Peyer's patch (tissue), 4 donors: Measurements from ENCODE around the gene DGKH. TPM values are rescaled to one million over a fixed set of nuclear protein-coding genes. Genes with fewer than 3 reads are reported as not detected.

ENCODE experiments used
- DNase-seq, 3 donors: peaks; one replicate each; pipeline ENCODE4 v3.0.0-alpha.2; 2017 to 2019
- H3K27ac ChIP-seq, 4 donors: fragments of 200-600 bp; sonication (generic); one replicate each; pipeline ENCODE4 v1.5.1; 2016 to 2019
- H3K27me3 ChIP-seq, 2 donors: fragments of 200-600 bp; sonication (generic); one replicate each; pipeline ENCODE4 v1.5.1; 2019
- H3K36me3 ChIP-seq, 3 donors: fragments of 200-600 bp; sonication (generic); one replicate each; pipeline ENCODE4 v1.5.1; 2016 to 2019
- H3K4me1 ChIP-seq, 4 donors: fragments of 200-600 bp; sonication (generic); one replicate each; pipeline ENCODE4 v1.5.1; 2016 to 2019
- H3K4me3 ChIP-seq, 4 donors: fragments of 200-600 bp; sonication (generic); 1 replicate in 3 of 4; 2 replicates in 1 of 4; pipeline ENCODE4 v1.5.1; 2016 to 2019; ENCODE audit warnings: mild to moderate bottlenecking in 1 of 4
- H3K9me3 ChIP-seq, 4 donors: fragments of 200-600 bp; sonication (generic); one replicate each; pipeline ENCODE4 v1.5.1; 2016 to 2019; ENCODE audit warnings: mild to moderate bottlenecking in 1 of 4
- CTCF ChIP-seq, 6 experiments: fragments of 450-650 bp in 4 of 6; fragments of 200-600 bp in 2 of 6; sonication (generic) in 1 of 6; IDR thresholded peaks; one replicate each; pipeline ENCODE4 v1.5.1; 2017 to 2019; ENCODE audit warnings: antibody characterized with exemption in 6 of 6, mild to moderate bottlenecking in 3 of 6, moderate library complexity in 1 of 6
- POLR2A ChIP-seq, 2 donors: fragments of 450-650 bp; IDR thresholded peaks; one replicate each; pipeline ENCODE4 v1.5.1; 2017; ENCODE audit warnings: antibody characterized with exemption in 2 of 2, mild to moderate bottlenecking in 2 of 2, moderate library complexity in 2 of 2
- total RNA-seq, 4 donors: library from RNA; depleted of rRNA; stranded (reverse); fragments of >200 nt; gene quantifications; one replicate each; pipeline ENCODE4 v1.1.0, GENCODE V29; 2016

DGKH gene
- total RNA-seq, 4 donors from 2014 or later, result 9.5 to 30.5 (median 18.8) TPM

GRCh38 chr13:42228527-42228926 lies 180.1 kb downstream of the DGKH start:
- DNase-seq, result no peak
- H3K27me3 ChIP-seq, result no peaks in the 10 kb centered on the region
- H3K27ac ChIP-seq, result no peak overlapping the region
- H3K36me3 ChIP-seq, result peaks cover 0 to 12% (median 0%) of the 10 kb centered on the region in 3 donors
- H3K4me1 ChIP-seq, result no peaks in the 10 kb centered on the region
- H3K9me3 ChIP-seq, result no peaks in the 10 kb centered on the region
- no peak overlapping the region for H3K4me3 ChIP-seq
- no peak for TF ChIP-seq CTCF (IDR thresholded peaks at IDR 0.05)
- no peak for TF ChIP-seq POLR2A (IDR thresholded peaks at IDR 0.05)

- DNase-seq, result no peak
- TF ChIP-seq POLR2A (IDR thresholded peaks at IDR 0.05), result no peak
- TF ChIP-seq CTCF (IDR thresholded peaks at IDR 0.05), result no peak
- Histone ChIP-seq H3K9me3 (no peaks in the 10 kb centered on the region), H3K27me3 (no peaks in the 10 kb centered on the region), H3K27ac (no peak overlapping the region), H3K4me1 (no peaks in the 10 kb centered on the region), H3K4me3 (no peak overlapping the region), H3K36me3 (peaks cover 0 to 6% (median 0%) of the 10 kb centered on the region in 3 donors)
Observed at GRCh38 chr13:42229287-42229686, 180.8 kb downstream of the DGKH start.

- Histone ChIP-seq H3K36me3 (no peaks in the 10 kb centered on the region), H3K9me3 (no peaks in the 10 kb centered on the region), H3K4me1 (no peaks in the 10 kb centered on the region), H3K27me3 (no peaks in the 10 kb centered on the region), H3K4me3 (no peak overlapping the region), H3K27ac (no peak overlapping the region)
- TF ChIP-seq CTCF (IDR thresholded peaks at IDR 0.05), result no peak
- no peak for TF ChIP-seq POLR2A (IDR thresholded peaks at IDR 0.05)
- no peak for DNase-seq
Observed at GRCh38 chr13:42232671-42233070, 184.2 kb downstream of the DGKH start.

- Histone ChIP-seq H3K4me1 (no peaks in the 10 kb centered on the region), H3K9me3 (no peaks in the 10 kb centered on the region), H3K27me3 (no peaks in the 10 kb centered on the region), H3K36me3 (no peaks in the 10 kb centered on the region), H3K4me3 (no peak overlapping the region), H3K27ac (no peak overlapping the region)
- DNase-seq, result no peak
- TF ChIP-seq POLR2A (IDR thresholded peaks at IDR 0.05), result no peak
Observed at GRCh38 chr13:42233726-42234125, 185.3 kb downstream of the DGKH start.

- Histone ChIP-seq H3K27me3 (no peaks in the 10 kb centered on the region), H3K36me3 (no peaks in the 10 kb centered on the region), H3K27ac (no peak overlapping the region), H3K4me1 (no peaks in the 10 kb centered on the region), H3K4me3 (no peak overlapping the region), H3K9me3 (no peaks in the 10 kb centered on the region)
- TF ChIP-seq POLR2A (IDR thresholded peaks at IDR 0.05), result no peak
- no peak for TF ChIP-seq CTCF (IDR thresholded peaks at IDR 0.05)
- DNase-seq, result no peak
Observed at GRCh38 chr13:42239161-42239560, 190.7 kb downstream of the DGKH start.

- TF ChIP-seq CTCF (IDR thresholded peaks at IDR 0.05) (no peak), POLR2A (IDR thresholded peaks at IDR 0.05) (no peak)
- no peaks in the 10 kb centered on the region for H3K27me3 ChIP-seq
- H3K4me3 ChIP-seq, result no peak overlapping the region
- H3K36me3 ChIP-seq, result no peaks in the 10 kb centered on the region
- no peaks in the 10 kb centered on the region for H3K4me1 ChIP-seq
- no peak for DNase-seq
- no peak overlapping the region for H3K27ac ChIP-seq
- no peaks in the 10 kb centered on the region for H3K9me3 ChIP-seq
Observed at GRCh38 chr13:42239644-42240043, 191.2 kb downstream of the DGKH start.
